ENCODE measurements around the gene CCR1.

DNA sequence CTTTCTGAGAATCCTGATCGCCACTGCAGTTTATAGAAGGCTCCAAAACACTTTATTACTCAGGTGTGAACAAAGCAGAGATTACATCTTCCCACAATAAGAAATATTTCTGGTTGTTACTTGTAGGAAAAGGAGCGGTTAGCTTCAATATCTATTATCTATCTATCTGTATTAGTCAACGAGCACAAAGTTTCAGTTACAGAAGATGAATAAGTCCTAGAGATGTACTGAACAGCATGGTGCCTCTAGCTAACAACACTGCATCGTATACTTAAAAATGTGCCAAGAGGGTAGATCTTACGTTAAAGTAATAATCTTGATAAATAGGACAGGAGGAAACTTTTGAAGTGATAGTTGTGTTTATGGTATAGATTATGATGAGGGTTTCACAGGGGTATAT lies 23.2 kb upstream of the CCR1 start:
- TF ChIP-seq, protein P1, sequence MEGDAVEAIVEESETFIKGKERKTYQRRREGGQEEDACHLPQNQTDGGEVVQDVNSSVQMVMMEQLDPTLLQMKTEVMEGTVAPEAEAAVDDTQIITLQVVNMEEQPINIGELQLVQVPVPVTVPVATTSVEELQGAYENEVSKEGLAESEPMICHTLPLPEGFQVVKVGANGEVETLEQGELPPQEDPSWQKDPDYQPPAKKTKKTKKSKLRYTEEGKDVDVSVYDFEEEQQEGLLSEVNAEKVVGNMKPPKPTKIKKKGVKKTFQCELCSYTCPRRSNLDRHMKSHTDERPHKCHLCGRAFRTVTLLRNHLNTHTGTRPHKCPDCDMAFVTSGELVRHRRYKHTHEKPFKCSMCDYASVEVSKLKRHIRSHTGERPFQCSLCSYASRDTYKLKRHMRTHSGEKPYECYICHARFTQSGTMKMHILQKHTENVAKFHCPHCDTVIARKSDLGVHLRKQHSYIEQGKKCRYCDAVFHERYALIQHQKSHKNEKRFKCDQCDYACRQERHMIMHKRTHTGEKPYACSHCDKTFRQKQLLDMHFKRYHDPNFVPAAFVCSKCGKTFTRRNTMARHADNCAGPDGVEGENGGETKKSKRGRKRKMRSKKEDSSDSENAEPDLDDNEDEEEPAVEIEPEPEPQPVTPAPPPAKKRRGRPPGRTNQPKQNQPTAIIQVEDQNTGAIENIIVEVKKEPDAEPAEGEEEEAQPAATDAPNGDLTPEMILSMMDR (IDR thresholded peaks at IDR 0.05): no peak
- TF ChIP-seq POLR2A (IDR thresholded peaks at IDR 0.05): no peak
